Measurements from ENCODE around the gene KLHL29. TPM values are rescaled to one million over a fixed set of nuclear protein-coding genes. Genes with fewer than 3 reads are reported as not detected.

KLHL29 gene
- polyA plus RNA-seq, 3 donors = 0.03 TPM; not detected in 2

- no peak overlapping the region for H3K4me3 Mint-ChIP-seq
- WGBS (ENCODE audit: insufficient coverage) = 95% methylated on average over 5 of the region's 7 CpGs
- H3K9ac ChIP-seq (ENCODE audit: insufficient read depth, low read length, poor library complexity, severe bottlenecking) = no peak overlapping the region
- H3K9me3 ChIP-seq (replicated peaks in 1 of 2; ENCODE audit: control insufficient read depth in 1 of 2, insufficient read depth in 1 of 2, low read length in 2 of 2) = no peaks in the 10 kb centered on the region
- H3K4me1 ChIP-seq (ENCODE audit: control insufficient read depth in 1 of 2, insufficient read depth in 2 of 2, low read length in 2 of 2) = no peaks in the 10 kb centered on the region
- H3K27ac Mint-ChIP-seq = no peak overlapping the region
- no peaks in the 10 kb centered on the region for H3K36me3 Mint-ChIP-seq
- H3K4me2 ChIP-seq (replicated peaks; ENCODE audit: extremely low read depth, low read length, poor library complexity, severe bottlenecking) = no peak overlapping the region
- peaks cover 3 to 15% (median 10%) of the 10 kb centered on the region in 3 donors for H3K27me3 Mint-ChIP-seq (ENCODE audit: low read depth in 3 of 3)
- no peaks in the 10 kb centered on the region for H3K27me3 ChIP-seq (ENCODE audit: control insufficient read depth in 2 of 2, insufficient read depth in 2 of 2, low read length in 2 of 2)
- H4K20me1 ChIP-seq (ENCODE audit: insufficient read depth, low read length) = no peaks in the 10 kb centered on the region
- H3K27ac ChIP-seq (ENCODE audit: low read depth in 1 of 2, low read length in 2 of 2) = no peak overlapping the region
- no peaks in the 10 kb centered on the region for H3K36me3 ChIP-seq (replicated peaks in 1 of 2; ENCODE audit: control insufficient read depth in 1 of 2, insufficient read depth in 2 of 2, low read length in 2 of 2)
- H3K79me2 ChIP-seq (ENCODE audit: insufficient read depth, low read length) = no peaks in the 10 kb centered on the region
- TF ChIP-seq, protein P1, sequence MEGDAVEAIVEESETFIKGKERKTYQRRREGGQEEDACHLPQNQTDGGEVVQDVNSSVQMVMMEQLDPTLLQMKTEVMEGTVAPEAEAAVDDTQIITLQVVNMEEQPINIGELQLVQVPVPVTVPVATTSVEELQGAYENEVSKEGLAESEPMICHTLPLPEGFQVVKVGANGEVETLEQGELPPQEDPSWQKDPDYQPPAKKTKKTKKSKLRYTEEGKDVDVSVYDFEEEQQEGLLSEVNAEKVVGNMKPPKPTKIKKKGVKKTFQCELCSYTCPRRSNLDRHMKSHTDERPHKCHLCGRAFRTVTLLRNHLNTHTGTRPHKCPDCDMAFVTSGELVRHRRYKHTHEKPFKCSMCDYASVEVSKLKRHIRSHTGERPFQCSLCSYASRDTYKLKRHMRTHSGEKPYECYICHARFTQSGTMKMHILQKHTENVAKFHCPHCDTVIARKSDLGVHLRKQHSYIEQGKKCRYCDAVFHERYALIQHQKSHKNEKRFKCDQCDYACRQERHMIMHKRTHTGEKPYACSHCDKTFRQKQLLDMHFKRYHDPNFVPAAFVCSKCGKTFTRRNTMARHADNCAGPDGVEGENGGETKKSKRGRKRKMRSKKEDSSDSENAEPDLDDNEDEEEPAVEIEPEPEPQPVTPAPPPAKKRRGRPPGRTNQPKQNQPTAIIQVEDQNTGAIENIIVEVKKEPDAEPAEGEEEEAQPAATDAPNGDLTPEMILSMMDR (IDR thresholded peaks at IDR 0.05) = no peak
- no peak for DNase-seq
- H3K9me3 Mint-ChIP-seq = peaks cover 0 to 3% (median 0%) of the 10 kb centered on the region in 7 donors
- no peak overlapping the region for H3K4me3 ChIP-seq (replicated peaks in 1 of 3; ENCODE audit: low read depth in 2 of 3, low read length in 3 of 3)
- intact Hi-C loops (cut with micrococcal nuclease) = no loop called here
- H3K4me1 Mint-ChIP-seq = peaks cover 2% of the 10 kb centered on the region
- H2AFZ ChIP-seq (ENCODE audit: insufficient read depth, low read depth, low read length, poor library complexity, severe bottlenecking) = no peak overlapping the region
Observed at GRCh38 chr2:23549051-23549450, 164.1 kb downstream of the KLHL29 start.

GRCh38 chr2:23549821-23550530 is 165.0 kb downstream of the KLHL29 start:
- peaks cover 2% of the 10 kb centered on the region for H3K4me1 Mint-ChIP-seq
- intact Hi-C loops (cut with micrococcal nuclease) = no loop called here
- no peak overlapping the region for H3K4me3 Mint-ChIP-seq
- Histone ChIP-seq H3K9me3 (replicated peaks in 1 of 2; ENCODE audit: control insufficient read depth in 1 of 2, insufficient read depth in 1 of 2, low read length in 2 of 2) (no peaks in the 10 kb centered on the region), H3K27ac (ENCODE audit: low read depth in 1 of 2, low read length in 2 of 2) (no peak overlapping the region), H3K36me3 (replicated peaks in 1 of 2; ENCODE audit: control insufficient read depth in 1 of 2, insufficient read depth in 2 of 2, low read length in 2 of 2) (no peaks in the 10 kb centered on the region), H3K9ac (ENCODE audit: insufficient read depth, low read length, poor library complexity, severe bottlenecking) (no peak overlapping the region), H3K4me3 (replicated peaks in 1 of 3; ENCODE audit: low read depth in 2 of 3, low read length in 3 of 3) (no peak overlapping the region), H2AFZ (ENCODE audit: insufficient read depth, low read depth, low read length, poor library complexity, severe bottlenecking) (no peak overlapping the region), H3K27me3 (ENCODE audit: control insufficient read depth in 2 of 2, insufficient read depth in 2 of 2, low read length in 2 of 2) (no peaks in the 10 kb centered on the region), H4K20me1 (ENCODE audit: insufficient read depth, low read length) (no peaks in the 10 kb centered on the region), H3K79me2 (ENCODE audit: insufficient read depth, low read length) (no peaks in the 10 kb centered on the region), H3K4me2 (replicated peaks; ENCODE audit: extremely low read depth, low read length, poor library complexity, severe bottlenecking) (no peak overlapping the region), H3K4me1 (ENCODE audit: control insufficient read depth in 1 of 2, insufficient read depth in 2 of 2, low read length in 2 of 2) (no peaks in the 10 kb centered on the region)
- peaks cover 0 to 3% (median 0%) of the 10 kb centered on the region in 7 donors for H3K9me3 Mint-ChIP-seq
- H3K27me3 Mint-ChIP-seq (ENCODE audit: low read depth in 3 of 3) = peaks cover 3 to 9% (median 7%) of the 10 kb centered on the region in 3 donors
- TF ChIP-seq, protein P1 (IDR thresholded peaks at IDR 0.05) = no peak
- 52% methylated on average over 12 of the region's 16 CpGs for WGBS (ENCODE audit: insufficient coverage)
- no peak for DNase-seq
- no peaks in the 10 kb centered on the region for H3K36me3 Mint-ChIP-seq
- no peak overlapping the region for H3K27ac Mint-ChIP-seq
